Measurements from ENCODE around the gene MAPKAPK2. TPM values are rescaled to one million over a fixed set of nuclear protein-coding genes. Genes with fewer than 3 reads are reported as not detected.

Gene MAPKAPK2
- total RNA-seq, 1 experiment from 2014 or later, result 51.1 TPM

GRCh38 chr1:206693029-206693428 lies 8.3 kb downstream of the MAPKAPK2 start:
- no TSS peak for BruUV-seq (replicated peaks)
- H4K20me1 ChIP-seq (ENCODE audit: insufficient read depth), result no peaks in the 10 kb centered on the region
- no peaks in the 10 kb centered on the region for H3K9me2 ChIP-seq (ENCODE audit: insufficient read depth)
- ATAC-seq, result no peak
- TF ChIP-seq MAX (IDR thresholded peaks at IDR 0.05), result no peak
- TF ChIP-seq SRF (IDR thresholded peaks at IDR 0.05; ENCODE audit: low read depth), result no peak
- TF ChIP-seq FOSL1 (IDR thresholded peaks at IDR 0.05; ENCODE audit: low read depth), result no peak
- no peak for TF ChIP-seq ZFX (IDR thresholded peaks at IDR 0.05)
- TF ChIP-seq POLR2AphosphoS5 (IDR thresholded peaks at IDR 0.05; ENCODE audit: low read depth, low read length), result no peak
- no peak for TF ChIP-seq RAD21 (IDR thresholded peaks at IDR 0.05; ENCODE audit: low read depth)
- TF ChIP-seq YY1 (IDR thresholded peaks at IDR 0.05; ENCODE audit: extremely low read depth, insufficient replicate concordance, low read depth, low read length), result no peak
- no peak for TF ChIP-seq TCF7L2 (IDR thresholded peaks at IDR 0.05; ENCODE audit: borderline replicate concordance, extremely low read depth, insufficient read depth, insufficient read length)
- no peak for TF ChIP-seq POLR2A (IDR thresholded peaks at IDR 0.05; ENCODE audit: borderline replicate concordance, extremely low read depth, insufficient read depth, insufficient read length)
- no peak for TF ChIP-seq JUND (IDR thresholded peaks at IDR 0.05)
- TF ChIP-seq EGR1 (IDR thresholded peaks at IDR 0.05; ENCODE audit: low read depth), result no peak
- TF ChIP-seq CEBPB (IDR thresholded peaks at IDR 0.05; ENCODE audit: low read depth), result no peak
- no peak for TF ChIP-seq CTCF (IDR thresholded peaks at IDR 0.05 in 2 of 3, conservative IDR thresholded peaks at IDR 0.05 in 1 of 3; ENCODE audit: borderline replicate concordance in 1 of 3, insufficient read depth in 1 of 3, low read depth in 2 of 3, low read length in 2 of 3)
- no peak for TF ChIP-seq SIN3A (IDR thresholded peaks at IDR 0.05; ENCODE audit: low read depth)
- no peak for TF ChIP-seq ATF3 (IDR thresholded peaks at IDR 0.05)
- no peak for TF ChIP-seq CBX3 (IDR thresholded peaks at IDR 0.05; ENCODE audit: low read depth)
- no peak for TF ChIP-seq ZBTB33 (IDR thresholded peaks at IDR 0.05; ENCODE audit: extremely low read depth, insufficient replicate concordance, low read length)
- no peak for TF ChIP-seq ZNF274 (IDR thresholded peaks at IDR 0.05; ENCODE audit: low read depth, low read length)
- TF ChIP-seq SP1 (IDR thresholded peaks at IDR 0.05; ENCODE audit: low read depth), result no peak
- peaks cover 6 to 25% of the 10 kb centered on the region in 2 experiments for H3K4me1 ChIP-seq (ENCODE audit: control insufficient read depth in 1 of 2, insufficient read depth in 2 of 2, low read length in 2 of 2)
- intact Hi-C loops (cut with micrococcal nuclease), result no loop called here
- H3K9ac ChIP-seq (ENCODE audit: low read length), result no peak overlapping the region
- H3K27me3 ChIP-seq (ENCODE audit: insufficient read depth, low read length), result no peaks in the 10 kb centered on the region
- H3K36me3 ChIP-seq (ENCODE audit: control insufficient read depth in 1 of 2, insufficient read depth in 2 of 2, low read length in 2 of 2), result no peaks in the 10 kb centered on the region
- peaks cover 89% of the 10 kb centered on the region for H3K79me2 ChIP-seq (ENCODE audit: insufficient read depth, low read length)
- H3K27ac ChIP-seq (ENCODE audit: low read depth, low read length), result no peak overlapping the region
- ChIA-PET RAD21 (ENCODE audit: low non-redundant PET in 1 of 2, low total read pairs in 2 of 2, uncharacterized antibody in 2 of 2, unreplicated experiment in 2 of 2) (no interaction called here), CTCF (no interaction called here), POLR2A (no interaction called here)
- H2AFZ ChIP-seq (ENCODE audit: low read depth, low read length, poor library complexity, severe bottlenecking), result no peak overlapping the region
- no peak overlapping the region for H3K4me2 ChIP-seq (ENCODE audit: low read length)
- H3K4me3 ChIP-seq (replicated peaks in 1 of 2; ENCODE audit: low read depth in 1 of 2, low read length in 2 of 2), result no peak overlapping the region
- H3K9me3 ChIP-seq (ENCODE audit: control insufficient read depth in 1 of 2, insufficient read depth in 1 of 2, low read depth in 1 of 2, low read length in 2 of 2), result no peaks in the 10 kb centered on the region
- no peak for DNase-seq (ENCODE audit: low read depth, low spot score)
